Stimulated activated CD4-positive, alpha-beta T cell treated with anti-CD3 and anti-CD28 coated beads, Interleukin-2, amount 100 ng/mL, for 4 hours (primary cell): ENCODE results near the gene CLEC4G.
A peak's percentile ranks its signal among the peaks of the same experiment; 100 is the strongest.

ENCODE experiments used
- DNase-seq: peaks from one replicate; pipeline ENCODE4 v3.0.0-alpha.2; 2020; ENCODE audit warnings: low read depth

The CLEC4G gene

DNA sequence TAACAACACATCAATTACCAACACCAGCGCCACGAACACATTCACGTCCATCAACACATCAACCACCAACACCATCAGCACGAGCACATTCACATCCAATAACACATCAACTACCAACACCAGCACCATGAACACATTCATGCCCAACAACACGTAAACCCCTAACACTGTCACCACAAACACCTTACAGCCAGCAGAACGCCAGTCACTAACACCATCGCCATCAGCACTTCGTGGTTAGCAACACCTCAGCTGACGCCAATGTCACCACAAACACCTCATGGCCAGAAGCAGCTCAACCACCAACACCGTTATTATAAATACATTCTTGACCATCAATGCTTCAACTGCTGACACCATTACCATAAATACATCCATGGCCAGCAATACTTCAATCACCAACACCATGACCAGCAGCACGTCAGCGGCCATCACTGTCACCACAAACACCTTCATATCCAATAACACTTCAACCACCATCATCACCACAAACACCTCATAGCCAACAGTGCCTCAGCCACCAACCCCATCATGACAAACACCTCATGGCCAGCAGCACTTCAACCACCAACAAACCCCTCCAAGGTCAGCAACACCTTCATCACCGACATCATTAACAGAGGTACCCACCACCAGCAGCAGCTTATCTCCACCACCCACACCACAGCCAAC, 39.4 kb downstream of the CLEC4G start:
- no peak for DNase-seq

DNA sequence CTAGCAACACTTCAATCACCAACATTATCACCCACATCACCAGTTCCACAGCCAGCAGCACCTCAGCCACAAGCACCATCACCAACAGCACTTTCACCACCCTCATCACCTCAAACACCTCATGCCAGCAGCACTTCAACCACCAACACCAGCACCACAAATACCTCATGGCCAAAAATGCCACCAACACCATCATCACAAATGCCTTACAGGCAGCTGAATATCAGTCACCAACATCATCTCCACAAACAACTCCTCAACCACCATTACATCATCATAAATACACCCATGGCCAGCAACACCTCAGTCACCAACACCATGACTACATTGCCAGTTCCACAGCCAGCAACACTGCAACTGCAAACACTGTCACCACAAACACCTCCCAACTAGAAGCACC, 40.4 kb downstream of the CLEC4G start:
- DNase-seq, result no peak

DNA sequence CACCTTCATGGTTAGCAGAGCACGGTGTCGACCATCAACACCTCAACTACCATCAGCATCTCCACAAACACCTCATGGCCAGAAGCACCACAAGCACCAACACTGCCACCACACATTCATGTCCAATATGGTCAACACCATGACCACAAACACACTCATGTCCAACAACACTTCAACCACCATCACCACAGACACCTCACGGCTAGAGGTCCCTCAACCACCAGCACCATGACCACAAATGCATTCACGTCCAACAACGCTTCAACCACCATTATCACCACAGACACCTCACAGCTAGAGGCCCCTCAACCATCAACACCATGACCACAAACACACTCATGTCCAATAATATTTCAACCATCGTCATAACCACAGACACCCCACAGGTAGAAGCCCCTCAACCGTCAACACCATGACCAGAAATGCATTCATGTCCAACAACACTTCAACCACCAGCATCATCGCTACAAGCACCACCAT, 41.1 kb downstream of the CLEC4G start:
- no peak for DNase-seq

DNA sequence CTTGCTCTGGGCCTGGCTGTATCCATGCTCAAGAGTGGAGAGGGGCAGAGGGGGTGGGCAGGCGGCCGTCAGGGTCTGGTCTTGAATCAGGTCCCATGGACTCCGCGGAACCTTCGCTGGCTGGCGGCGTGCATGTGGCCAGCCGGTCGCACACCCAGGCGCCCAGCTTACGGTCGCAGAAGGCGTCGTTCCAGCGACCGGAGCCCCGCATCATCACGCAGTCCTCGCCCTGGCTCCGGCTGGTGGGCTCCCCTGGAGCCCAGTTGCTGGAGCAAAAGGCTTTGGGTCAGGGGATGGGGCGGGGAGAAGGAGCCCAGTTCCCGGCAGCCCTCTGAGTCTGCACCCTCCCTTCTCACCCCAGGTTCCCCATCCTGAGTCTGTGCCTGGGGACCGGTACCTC, 42.7 kb downstream of the CLEC4G start:
- no peak for DNase-seq

DNA sequence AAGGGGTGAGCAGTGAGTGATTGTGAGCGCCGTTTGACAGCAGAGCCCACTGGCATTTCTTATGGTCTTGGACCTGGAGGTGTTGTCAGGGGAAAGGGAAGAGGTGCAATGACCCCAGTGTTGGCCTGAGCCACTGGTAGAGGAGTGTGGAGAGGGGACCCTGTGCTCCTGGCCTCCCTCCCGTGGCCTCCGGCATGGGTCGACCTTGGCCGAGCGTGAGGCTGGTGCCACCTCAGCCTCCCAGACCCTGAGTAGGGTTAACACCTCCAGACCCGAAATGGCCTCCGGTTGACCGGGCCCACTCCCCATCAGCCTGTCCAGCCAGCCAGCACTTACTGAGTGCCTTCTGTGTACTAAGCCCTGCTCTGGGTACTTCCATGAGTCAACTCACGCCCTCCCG, 44.7 kb downstream of the CLEC4G start:
- no peak for DNase-seq

DNA sequence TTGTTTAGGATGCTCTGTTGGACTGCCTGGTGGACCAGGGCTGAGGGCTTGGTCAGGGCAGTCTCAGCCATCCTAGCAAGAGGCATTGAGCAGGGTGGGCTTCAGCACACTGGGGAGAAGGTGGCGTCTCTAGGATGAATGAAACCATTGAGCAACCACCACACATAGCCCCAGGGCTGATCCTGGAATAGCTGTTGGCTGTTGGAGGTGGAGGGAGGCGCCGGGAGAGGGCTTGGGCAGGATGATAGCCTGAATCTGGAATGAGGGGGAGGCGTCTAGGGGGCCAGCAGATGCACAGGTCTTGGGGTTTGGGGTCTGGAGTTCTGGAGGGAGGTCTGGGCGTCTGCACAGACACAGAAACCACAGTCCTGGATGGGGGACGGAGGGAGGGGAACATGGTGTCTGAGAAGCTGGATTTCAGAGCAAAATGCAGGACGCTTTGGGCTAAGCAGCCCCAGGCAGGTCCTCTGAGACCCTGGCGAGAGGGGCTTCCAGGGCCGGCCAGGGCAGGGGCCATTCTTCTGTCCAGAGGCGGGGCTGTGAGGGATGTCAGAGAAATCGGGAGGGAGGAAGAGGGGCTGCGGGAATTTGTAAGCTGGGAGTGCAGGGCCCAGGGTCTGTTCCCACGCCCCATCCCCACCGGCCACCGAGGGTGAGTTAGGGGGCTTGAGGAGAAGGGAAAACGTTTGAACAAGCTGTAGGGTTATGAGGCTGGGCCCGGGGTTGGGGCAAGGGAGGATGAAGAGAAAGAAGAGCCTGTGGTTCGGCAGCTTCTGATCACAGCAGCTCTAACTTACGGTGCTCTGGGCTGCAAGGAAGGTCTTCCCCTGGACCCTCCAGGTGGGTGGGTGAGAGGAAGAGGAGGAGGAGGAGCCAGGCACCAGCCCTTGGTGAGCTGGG, 46.1 kb downstream of the CLEC4G start:
- no peak for DNase-seq

DNA sequence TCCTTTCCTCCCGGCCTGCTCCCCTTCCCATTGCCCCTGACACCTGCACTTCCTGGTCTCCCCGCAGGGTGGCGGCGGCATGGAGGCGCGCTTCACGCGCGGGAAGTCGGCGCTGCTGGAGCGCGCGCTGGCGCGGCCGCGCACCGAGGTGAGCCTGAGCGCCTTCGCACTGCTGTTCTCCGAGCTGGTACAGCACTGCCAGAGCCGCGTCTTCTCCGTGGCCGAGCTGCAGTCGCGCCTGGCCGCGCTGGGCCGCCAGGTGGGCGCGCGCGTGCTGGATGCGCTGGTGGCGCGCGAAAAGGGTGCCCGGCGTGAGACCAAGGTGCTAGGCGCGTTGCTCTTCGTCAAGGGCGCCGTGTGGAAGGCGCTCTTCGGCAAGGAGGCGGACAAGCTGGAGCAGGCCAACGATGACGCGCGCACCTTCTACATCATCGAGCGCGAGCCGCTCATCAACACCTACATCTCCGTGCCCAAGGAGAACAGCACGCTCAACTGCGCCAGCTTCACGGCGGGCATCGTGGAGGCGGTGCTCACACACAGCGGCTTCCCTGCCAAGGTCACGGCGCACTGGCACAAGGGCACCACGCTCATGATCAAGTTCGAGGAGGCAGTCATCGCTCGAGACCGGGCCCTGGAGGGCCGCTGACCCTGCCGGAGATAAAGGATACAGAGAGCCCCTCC, 49.6 kb downstream of the CLEC4G start:
- DNase-seq, result no peak

DNA sequence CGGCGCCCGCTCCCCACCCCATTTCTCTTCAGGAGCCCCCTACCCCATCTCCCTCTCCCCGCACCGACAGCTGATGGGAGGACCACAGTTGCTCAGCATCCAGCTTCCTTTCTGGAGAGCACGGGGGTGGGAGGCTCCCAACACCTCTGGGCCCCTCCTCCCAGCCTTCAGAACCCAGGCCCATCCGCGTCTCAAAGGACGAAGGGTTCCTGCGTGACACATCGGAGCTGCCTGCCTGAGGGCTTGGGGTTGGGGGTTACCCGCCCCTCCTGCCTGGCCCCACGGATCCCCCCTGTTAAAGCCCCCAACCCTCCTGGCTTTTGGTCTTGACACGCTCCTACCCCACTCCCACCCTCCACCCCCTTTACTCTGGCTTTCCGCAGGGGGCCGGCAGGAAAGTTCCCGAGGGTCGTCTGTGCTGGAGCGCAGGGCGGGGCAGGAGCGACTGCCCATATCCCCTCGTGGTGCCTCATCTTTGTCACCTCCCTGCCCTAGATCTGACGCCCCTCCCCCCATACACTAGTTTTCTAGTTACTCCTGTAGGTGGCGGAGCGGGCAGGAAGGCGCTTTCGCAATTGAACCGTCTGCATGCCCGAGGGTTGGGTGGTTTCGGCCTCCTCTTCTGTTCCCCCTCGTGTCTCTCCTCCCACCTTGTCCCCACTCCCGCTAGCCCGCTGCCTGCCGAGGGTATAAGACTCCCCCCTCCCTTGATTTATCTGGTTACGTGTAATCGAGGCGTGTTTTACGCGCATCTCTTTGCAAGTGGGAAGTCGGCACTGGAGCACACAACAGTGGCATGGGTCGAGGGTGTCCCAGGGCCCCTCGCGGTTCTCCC, 50.4 kb downstream of the CLEC4G start:
- peak; percentile 83 for DNase-seq

DNA sequence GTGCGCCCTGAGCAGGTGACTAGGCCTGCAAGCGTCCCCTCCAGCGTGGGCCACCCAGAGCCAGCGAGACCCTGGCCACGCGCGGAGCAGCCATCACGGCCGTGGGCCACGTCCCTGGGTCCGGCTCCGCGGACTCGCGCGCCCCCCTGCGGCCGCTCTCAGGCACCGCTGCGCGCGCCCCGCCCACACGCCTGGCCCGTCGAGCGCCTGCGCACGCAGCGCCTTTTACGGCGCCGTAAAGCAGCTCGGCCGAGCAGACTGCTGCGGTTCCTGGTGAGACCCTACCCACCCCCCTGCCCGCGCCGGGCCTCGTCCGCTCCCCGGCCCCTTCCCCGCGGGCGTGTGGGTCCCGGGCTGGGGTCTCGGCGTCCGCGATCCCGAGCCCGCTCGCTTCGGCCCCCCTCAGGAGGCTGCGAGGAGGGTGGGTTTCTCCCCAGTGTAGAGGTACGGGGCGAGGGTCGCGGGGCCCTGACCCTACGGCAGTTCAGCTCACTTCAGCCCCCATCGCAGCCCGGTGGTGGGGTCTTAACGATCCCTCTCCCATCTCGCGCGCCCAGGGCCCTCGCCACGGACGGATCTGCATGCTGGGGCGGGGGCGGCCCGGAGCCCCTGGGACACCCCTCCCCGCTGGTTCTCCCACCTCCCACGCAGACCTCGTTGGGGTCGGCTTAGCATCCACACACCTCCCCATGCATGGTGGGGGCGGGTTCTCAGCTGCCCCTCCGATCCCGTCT, 51.1 kb downstream of the CLEC4G start, which contains the start of gene TRAPPC5:
Gene TRAPPC5, plus strand, starts transcription at position 228 of the 734 bp plus-strand sequence. CDS start 1,421 bp downstream, outside the sequence.
- DNase-seq, result peak; percentile 78

DNA sequence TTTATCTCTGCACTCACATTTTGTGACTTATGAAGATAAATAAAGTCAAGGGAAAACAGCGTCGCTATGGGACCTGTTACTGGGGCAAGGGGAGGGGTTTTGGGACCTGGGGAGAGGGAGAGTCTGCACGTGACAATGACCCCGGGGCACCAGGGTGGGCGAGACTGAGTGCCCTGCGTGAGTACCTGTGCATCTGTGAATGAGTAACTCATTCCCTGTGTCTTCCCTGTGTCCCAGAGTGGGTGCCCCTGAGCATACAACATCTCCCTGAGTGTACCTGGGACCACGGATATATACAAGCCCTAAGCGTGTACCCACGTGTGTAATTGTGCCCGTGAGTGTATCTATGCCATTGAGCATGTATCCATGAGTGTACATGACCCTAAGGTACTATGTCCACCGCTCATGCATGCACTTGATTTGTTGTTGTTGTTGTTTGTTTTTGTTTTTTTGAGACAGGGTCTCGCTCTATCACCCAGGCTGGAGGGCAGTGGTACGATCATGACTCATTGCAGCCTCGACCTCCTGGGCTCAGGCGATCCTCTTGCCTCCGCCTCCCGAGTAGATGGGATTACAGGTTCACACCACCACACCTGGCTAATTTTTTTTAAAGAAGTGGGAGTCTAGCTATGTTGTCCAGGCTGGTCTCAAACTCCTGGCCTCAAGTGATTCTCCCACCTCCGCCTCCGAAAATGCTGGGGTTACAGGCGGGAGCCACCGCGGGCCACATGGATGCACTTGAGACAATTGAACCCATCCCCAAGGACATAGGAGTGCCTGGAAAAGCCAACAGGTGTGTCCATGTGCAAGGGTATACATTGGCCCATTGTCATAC, 51.9 kb downstream of the CLEC4G start:
- no peak for DNase-seq

DNA sequence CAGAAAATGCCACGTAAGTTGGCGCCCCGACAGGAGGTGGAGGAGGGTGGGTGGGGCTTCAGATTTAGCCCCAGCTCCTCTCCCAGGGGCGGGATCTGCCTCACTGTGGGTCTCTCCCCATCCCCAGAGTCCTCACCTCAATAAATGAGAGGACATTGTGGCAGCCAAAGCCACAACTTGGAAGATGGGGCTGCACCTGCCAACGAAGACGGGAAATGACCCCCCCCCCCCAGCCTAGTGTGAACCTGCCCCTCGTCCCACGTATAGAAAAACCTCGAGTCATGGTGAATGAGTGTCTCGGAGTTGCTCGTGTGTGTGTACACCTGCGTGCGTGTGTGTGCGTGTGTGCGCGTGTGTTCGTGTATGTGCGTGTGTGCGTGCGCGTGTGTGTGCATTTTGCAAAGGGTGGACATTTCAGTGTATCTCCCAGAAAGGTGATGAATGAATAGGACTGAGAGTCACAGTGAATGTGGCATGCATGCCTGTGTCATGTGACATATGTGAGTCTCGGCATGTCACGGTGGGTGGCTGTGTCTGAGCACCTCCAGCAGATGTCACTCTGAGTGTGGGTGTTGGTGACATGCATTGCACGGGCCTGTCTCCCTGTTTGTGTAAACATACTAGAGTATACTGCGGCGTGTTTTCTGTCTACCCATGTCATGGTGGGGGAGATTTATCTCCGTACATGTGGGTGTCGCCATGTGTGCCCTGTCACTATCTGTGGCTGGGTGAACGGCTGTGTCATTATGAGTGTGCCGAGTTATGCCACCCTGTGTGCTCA, 52.7 kb downstream of the CLEC4G start:
- DNase-seq, result peak; percentile 73
